ENCODE data around the gene GRID1.

DNA sequence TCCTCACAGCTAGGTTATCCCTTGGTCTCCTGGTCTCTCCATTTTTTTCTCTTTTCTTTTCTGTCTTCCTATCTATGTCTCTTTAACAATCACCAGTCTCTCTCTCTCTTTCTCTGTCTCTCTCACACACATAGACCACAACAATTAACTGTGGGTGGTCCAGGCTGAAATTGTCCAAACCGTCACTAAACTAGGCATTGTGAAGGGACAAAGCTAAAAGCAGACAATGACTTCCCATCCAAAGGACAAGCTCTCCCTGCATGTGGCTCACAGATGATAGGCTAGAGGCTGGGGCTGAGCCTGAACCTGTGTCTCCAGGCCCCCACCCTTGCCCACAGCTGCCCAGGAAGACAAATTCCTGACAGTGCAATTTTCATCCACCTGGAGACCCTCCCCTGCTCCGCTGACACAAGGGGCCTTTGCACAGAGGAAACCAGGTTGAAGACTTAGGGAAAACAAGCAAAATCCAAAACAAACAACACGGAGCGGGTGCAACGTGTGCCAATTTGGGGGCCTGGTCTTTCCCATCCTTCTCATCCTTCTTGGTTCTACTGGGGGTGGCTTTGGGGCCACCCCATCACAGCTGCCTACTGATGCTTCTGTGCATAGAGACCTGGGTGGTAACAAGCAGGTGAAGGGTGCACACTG lies 755.4 kb downstream of the GRID1 start:
- TF ChIP-seq, protein P1, sequence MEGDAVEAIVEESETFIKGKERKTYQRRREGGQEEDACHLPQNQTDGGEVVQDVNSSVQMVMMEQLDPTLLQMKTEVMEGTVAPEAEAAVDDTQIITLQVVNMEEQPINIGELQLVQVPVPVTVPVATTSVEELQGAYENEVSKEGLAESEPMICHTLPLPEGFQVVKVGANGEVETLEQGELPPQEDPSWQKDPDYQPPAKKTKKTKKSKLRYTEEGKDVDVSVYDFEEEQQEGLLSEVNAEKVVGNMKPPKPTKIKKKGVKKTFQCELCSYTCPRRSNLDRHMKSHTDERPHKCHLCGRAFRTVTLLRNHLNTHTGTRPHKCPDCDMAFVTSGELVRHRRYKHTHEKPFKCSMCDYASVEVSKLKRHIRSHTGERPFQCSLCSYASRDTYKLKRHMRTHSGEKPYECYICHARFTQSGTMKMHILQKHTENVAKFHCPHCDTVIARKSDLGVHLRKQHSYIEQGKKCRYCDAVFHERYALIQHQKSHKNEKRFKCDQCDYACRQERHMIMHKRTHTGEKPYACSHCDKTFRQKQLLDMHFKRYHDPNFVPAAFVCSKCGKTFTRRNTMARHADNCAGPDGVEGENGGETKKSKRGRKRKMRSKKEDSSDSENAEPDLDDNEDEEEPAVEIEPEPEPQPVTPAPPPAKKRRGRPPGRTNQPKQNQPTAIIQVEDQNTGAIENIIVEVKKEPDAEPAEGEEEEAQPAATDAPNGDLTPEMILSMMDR (IDR thresholded peaks at IDR 0.05): no peak
- TF ChIP-seq POLR2A (IDR thresholded peaks at IDR 0.05): no peak

Measured in Peyer's patch (tissue), 4 donors.